CD4-positive, alpha-beta T cell treated with Interleukin-12 subunit alpha and Interleukin-12 subunit beta, for 1 hour (primary cell): Measurements from ENCODE around the gene SLC38A1.

ENCODE experiments used
- DNase-seq: peaks from one replicate; pipeline ENCODE4 v3.0.0-alpha.2; 2020

Gene SLC38A1

GRCh38 chr12:46230306-46230705, 38.5 kb downstream of the SLC38A1 start:
- DNase-seq, result no peak

GRCh38 chr12:46227616-46228015, 41.2 kb downstream of the SLC38A1 start:
- no peak for DNase-seq

GRCh38 chr12:46224386-46224785, 44.5 kb downstream of the SLC38A1 start:
- DNase-seq, result no peak

- DNase-seq, result no peak
These were observed 45.8 kb downstream of the SLC38A1 start for GRCh38 chr12:46223047-46223446.

- DNase-seq, result peak; percentile 33
These were observed 46.2 kb downstream of the SLC38A1 start for GRCh38 chr12:46222636-46223035.

- no peak for DNase-seq
These were observed 47.4 kb downstream of the SLC38A1 start for GRCh38 chr12:46221255-46222128.

- peak; percentile 88 for DNase-seq
These were observed 48.8 kb downstream of the SLC38A1 start for GRCh38 chr12:46219877-46220655.

- peak; percentile 22 for DNase-seq
These were observed 49.5 kb downstream of the SLC38A1 start for GRCh38 chr12:46219132-46219876.

- peak; percentile 32 for DNase-seq
These were observed 50.3 kb downstream of the SLC38A1 start for GRCh38 chr12:46218322-46219095.

GRCh38 chr12:46217541-46218321, 51.1 kb downstream of the SLC38A1 start:
- peak; percentile 82 for DNase-seq

GRCh38 chr12:46214668-46215436, 54.0 kb downstream of the SLC38A1 start:
- DNase-seq, result peak; percentile 91

- no peak for DNase-seq
These were observed 56.5 kb downstream of the SLC38A1 start for GRCh38 chr12:46212108-46212982.

- peak; percentile 38 for DNase-seq
These were observed 57.9 kb downstream of the SLC38A1 start for GRCh38 chr12:46210873-46211439.

- DNase-seq, result peak; percentile 75
These were observed 58.6 kb downstream of the SLC38A1 start for GRCh38 chr12:46209914-46210872.

- peak; percentile 37 for DNase-seq
These were observed 59.7 kb downstream of the SLC38A1 start for GRCh38 chr12:46209170-46209569.

- DNase-seq, result no peak
These were observed 60.5 kb downstream of the SLC38A1 start for GRCh38 chr12:46208370-46208769.

- DNase-seq, result no peak
These were observed 61.2 kb downstream of the SLC38A1 start for GRCh38 chr12:46207644-46208043.

GRCh38 chr12:46206471-46206870, 62.4 kb downstream of the SLC38A1 start:
- no peak for DNase-seq
